Psoas muscle (tissue), 8 donors: Measurements from ENCODE around the gene SH3RF2. TPM values are rescaled to one million over a fixed set of nuclear protein-coding genes. Genes with fewer than 3 reads are reported as not detected.

Experiments used
- ATAC-seq, 4 donors: fragments of 200-7000 bp; cut with Tn5 transposase; one replicate each; pipeline ENCODE4 v1.9.1; 2020; ENCODE audit warnings: moderate library complexity in 3 of 4, mild to moderate bottlenecking in 2 of 4
- DNase-seq, 2 donors: peaks; one replicate each; pipeline ENCODE4 v3.0.0-alpha.2; 2020
- H3K27ac ChIP-seq: fragments of 200-600 bp; one replicate; pipeline ENCODE4 v1.8.0; 2022
- H3K27me3 ChIP-seq, 3 donors: fragments of 200-600 bp in 1 of 3; one replicate each; pipeline versions ENCODE4 v1.6.1 to v1.8.0; 2013 to 2022; ENCODE audit warnings: low read length in 2 of 3, mild to moderate bottlenecking in 2 of 3, moderate library complexity in 1 of 3; ENCODE audit not compliant: insufficient read depth in 3 of 3
- H3K36me3 ChIP-seq, 2 donors: fragments of 200-600 bp in 1 of 2; one replicate each; pipeline versions ENCODE4 v1.6.1 to v1.8.0; 2013 to 2022; ENCODE audit warnings: low read depth in 1 of 2, mild to moderate bottlenecking in 1 of 2, moderate library complexity in 1 of 2; ENCODE audit not compliant: insufficient read depth in 1 of 2
- H3K4me1 ChIP-seq: fragments of 200-600 bp; one replicate; pipeline ENCODE4 v1.8.0; 2022
- H3K4me3 ChIP-seq: fragments of 200-600 bp; one replicate; pipeline ENCODE4 v1.8.0; 2022; ENCODE audit warnings: mild to moderate bottlenecking
- H3K9me3 ChIP-seq: fragments of 200-600 bp; one replicate; pipeline ENCODE4 v1.8.0; 2022
- WGBS, 3 donors: extraction: QIAGEN DNeasy Blood & Tissue Kit; methylation state at CpG; one replicate each; pipeline versions ENCODE4 v1.1.6 to v1.1.7; 2013; 5-methylcytosine and 5-hydroxymethylcytosine counted together
- intact Hi-C, 2 donors: fragments of 100-400 bp; cut with DNase I; formaldehyde crosslinking; loops; one replicate each; pipeline versions ENCODE4 v1.11.0 to v1.14.2; 2022
- polyA plus RNA-seq, 3 donors: library from polyadenylated mRNA; stranded (reverse); fragments of 200-250 nt; gene quantifications; one replicate each; pipeline ENCODE4 v1.2.3, GENCODE V29; 2013
- total RNA-seq, 4 donors: library from RNA; stranded (reverse); fragmentation: NEBNext Ultra II Directional in 2 of 4; extraction: Animal tissue kit (Norgen Biotek cat#: 25700) in 2 of 4; gene quantifications; one replicate each; pipeline versions ENCODE4 v1.2.1 to v1.2.4, GENCODE V29; 2021 to 2023
- TF ChIP-seq, protein P1 (sequence below): fragments of 200-600 bp; IDR thresholded peaks from one replicate; pipeline ENCODE4 v1.8.0; 2022; ENCODE audit warnings: antibody characterized with exemption
- donor health status: healthy with polysubstance abuse.
- donor health status: DM: no; HTN: no; CAD: no; lungs with moderate emphysema.
- donor health status: Bipolar disorder and iron deficiency.
- donor health status: healthy.
- donor health status: DM: yes; HTN: yes; CAD: no.
- donor health status: DM: no; HTN: no; CAD: no.
- donor health status: DM: no; HTN: no; CAD: no.
- donor health status: DM: yes; HTN: yes; CAD: no.

The SH3RF2 gene
- total and polyA plus RNA-seq, 7 donors: 1.1 to 64.1 (median 24.3) TPM

- WGBS, 3 donors: 57 to 61% (median 59%) methylated on average over 3 of the region's 3 CpGs
- ATAC-seq: no peak
- no peak overlapping the region for H3K4me3 ChIP-seq
- TF ChIP-seq, protein P1, sequence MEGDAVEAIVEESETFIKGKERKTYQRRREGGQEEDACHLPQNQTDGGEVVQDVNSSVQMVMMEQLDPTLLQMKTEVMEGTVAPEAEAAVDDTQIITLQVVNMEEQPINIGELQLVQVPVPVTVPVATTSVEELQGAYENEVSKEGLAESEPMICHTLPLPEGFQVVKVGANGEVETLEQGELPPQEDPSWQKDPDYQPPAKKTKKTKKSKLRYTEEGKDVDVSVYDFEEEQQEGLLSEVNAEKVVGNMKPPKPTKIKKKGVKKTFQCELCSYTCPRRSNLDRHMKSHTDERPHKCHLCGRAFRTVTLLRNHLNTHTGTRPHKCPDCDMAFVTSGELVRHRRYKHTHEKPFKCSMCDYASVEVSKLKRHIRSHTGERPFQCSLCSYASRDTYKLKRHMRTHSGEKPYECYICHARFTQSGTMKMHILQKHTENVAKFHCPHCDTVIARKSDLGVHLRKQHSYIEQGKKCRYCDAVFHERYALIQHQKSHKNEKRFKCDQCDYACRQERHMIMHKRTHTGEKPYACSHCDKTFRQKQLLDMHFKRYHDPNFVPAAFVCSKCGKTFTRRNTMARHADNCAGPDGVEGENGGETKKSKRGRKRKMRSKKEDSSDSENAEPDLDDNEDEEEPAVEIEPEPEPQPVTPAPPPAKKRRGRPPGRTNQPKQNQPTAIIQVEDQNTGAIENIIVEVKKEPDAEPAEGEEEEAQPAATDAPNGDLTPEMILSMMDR: no peak
- DNase-seq: no peak
- intact Hi-C loops: loop anchor here (5.0 kb wide), 2 partner anchors 38 to 103 kb away; no protein-coding TSS in a partner anchor
- no peaks in the 10 kb centered on the region for H3K27me3 ChIP-seq
- peak overlapping the region; percentile 85 for H3K27ac ChIP-seq
- H3K9me3 ChIP-seq: no peaks in the 10 kb centered on the region
- H3K36me3 ChIP-seq: no peaks in the 10 kb centered on the region
- peaks cover 38% of the 10 kb centered on the region for H3K4me1 ChIP-seq
Measured at GRCh38 chr5:145944328-145944727, 8.0 kb downstream of the SH3RF2 start.

DNA sequence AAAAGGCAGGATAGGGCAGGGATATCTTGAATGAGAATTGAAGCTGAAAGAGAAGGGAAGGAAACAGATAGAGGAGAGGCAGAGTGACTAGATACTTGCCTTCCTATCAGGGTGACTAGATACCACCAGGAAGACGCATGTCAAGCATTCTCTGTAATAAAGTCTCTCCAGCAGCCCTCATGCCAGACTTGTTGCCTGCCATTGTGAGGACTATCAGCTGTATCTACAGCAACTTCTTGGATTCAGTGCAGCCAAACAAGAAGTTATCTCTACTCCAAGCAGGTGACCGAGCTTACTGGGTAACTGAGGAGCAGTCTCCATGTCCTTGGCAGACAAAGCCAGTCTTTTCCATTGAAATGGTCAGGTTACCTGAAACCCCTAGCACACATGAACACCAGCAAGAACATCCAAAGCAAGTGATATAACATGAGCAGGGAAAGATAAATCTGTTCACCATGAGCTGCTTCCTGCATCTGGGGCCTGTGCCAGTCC, 9.3 kb downstream of the SH3RF2 start:
- ATAC-seq: peak in 3 of 4 donors; percentile 19 to 33 (median 24)
- 44 to 69% (median 49%) methylated on average over 2 of the region's 2 CpGs for WGBS, 3 donors
- intact Hi-C loops: loop anchor here in 1 of 2 donors (1.0 kb wide), 1 partner anchor 30 kb away; no protein-coding TSS in a partner anchor
- no peaks in the 10 kb centered on the region for H3K27me3 ChIP-seq
- TF ChIP-seq, protein P1: no peak
- H3K4me1 ChIP-seq: peaks cover 40% of the 10 kb centered on the region
- peak overlapping the region; percentile 85 for H3K27ac ChIP-seq
- no peaks in the 10 kb centered on the region for H3K36me3 ChIP-seq
- no peaks in the 10 kb centered on the region for H3K9me3 ChIP-seq
- H3K4me3 ChIP-seq: no peak overlapping the region
- DNase-seq: no peak

DNA sequence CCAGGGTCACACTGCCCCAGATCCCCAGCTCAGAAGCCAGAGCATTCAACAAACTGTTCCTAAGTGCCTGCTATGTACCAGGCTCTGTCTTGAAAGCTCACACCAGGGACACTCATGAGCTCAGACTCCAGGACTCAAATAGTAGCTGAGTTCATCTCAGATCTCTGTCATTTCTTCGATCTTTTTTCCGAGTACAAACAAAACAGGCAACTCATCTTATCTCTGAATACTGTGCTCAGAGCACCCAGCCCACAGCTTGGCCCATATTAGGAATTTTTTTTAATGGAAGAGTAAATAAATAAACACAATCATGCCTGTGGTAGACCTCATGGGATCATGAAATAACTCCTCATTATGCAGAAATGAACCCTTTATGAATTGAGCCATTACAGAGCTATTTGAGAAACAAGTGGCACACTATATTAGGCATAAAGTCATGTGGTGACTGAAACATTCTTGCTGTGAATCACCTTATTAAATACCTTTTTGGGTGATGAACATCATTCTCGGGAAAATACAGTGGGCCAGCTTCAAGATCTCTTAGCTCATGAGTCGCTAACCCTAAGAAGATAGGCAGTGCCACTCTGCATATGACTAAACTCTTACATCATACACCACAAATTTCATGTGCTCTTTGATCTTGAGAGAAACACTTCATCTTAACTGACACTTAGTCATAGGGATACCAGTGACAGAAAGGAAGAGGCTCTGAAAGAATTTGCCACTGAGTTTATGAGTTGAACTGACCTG, 9.9 kb downstream of the SH3RF2 start:
- H3K27me3 ChIP-seq: no peaks in the 10 kb centered on the region
- peaks cover 43% of the 10 kb centered on the region for H3K4me1 ChIP-seq
- no peaks in the 10 kb centered on the region for H3K9me3 ChIP-seq
- peak overlapping the region; percentile 8 for H3K4me3 ChIP-seq
- DNase-seq (peak; percentile 21 to 84), ATAC-seq (peak; percentile 87 to 94 (median 92))
- peak overlapping the region; percentile 85 for H3K27ac ChIP-seq
- WGBS, 3 donors: 46 to 85% (median 51%) methylated on average over 4 of the region's 4 CpGs
- no peaks in the 10 kb centered on the region for H3K36me3 ChIP-seq
- TF ChIP-seq, protein P1: no peak
- intact Hi-C loops: loop anchor here in 1 of 2 donors (1.0 kb wide), 1 partner anchor 29 kb away; no protein-coding TSS in a partner anchor

GRCh38 chr5:145947581-145947980, 11.2 kb downstream of the SH3RF2 start:
- Histone ChIP-seq H3K27me3 (no peaks in the 10 kb centered on the region), H3K4me1 (peaks cover 46% of the 10 kb centered on the region), H3K9me3 (no peaks in the 10 kb centered on the region), H3K27ac (peak overlapping the region; percentile 85), H3K36me3 (no peaks in the 10 kb centered on the region), H3K4me3 (no peak overlapping the region)
- intact Hi-C loops: no loop called here
- ATAC-seq: no peak
- DNase-seq: no peak
- TF ChIP-seq, protein P1: no peak
